A549 (cell line): Measurements from ENCODE around the gene NR1H4. TPM values are rescaled to one million over a fixed set of nuclear protein-coding genes. Genes with fewer than 3 reads are reported as not detected.
A peak's percentile ranks its signal among the peaks of the same experiment; 100 is the strongest.

Experiments used
- ATAC-seq, 2 experiments: fragments of 200-7000 bp in 1 of 2; fragments of >200 bp in 1 of 2; cut with Nextera tagmentation in 1 of 2; cut with Tn5 transposase in 1 of 2; 3 replicates each; pipeline versions ENCODE4 v1.8.0 to v1.9.1; 2018 to 2020; ENCODE audit warnings: mild to moderate bottlenecking in 1 of 2, moderate library complexity in 1 of 2
- CTCF ChIA-PET: fragments of 300-600 bp; sonication (Branson Sonifier 250); formaldehyde crosslinking; extraction: SDS; loops from one replicate; lab custom pipeline; 2021; ENCODE audit warnings: antibody characterized with exemption, inconsistent platforms; lab: Yijun Ruan, JAX
- POLR2A ChIA-PET: fragments of 350-600 bp; formaldehyde crosslinking; extraction: SDS; loops from one replicate; lab custom pipeline; 2021; ENCODE audit warnings: antibody characterized with exemption, inconsistent platforms; lab: Yijun Ruan, JAX
- DNase-seq, 2 experiments: peaks; one replicate each; pipeline versions ENCODE4 v3.0.0 to v3.0.0-alpha.2; 2011 to 2016; ENCODE audit warnings: low read depth in 1 of 2, low spot score in 1 of 2
- FAIRE-seq: peaks from 2 replicates; lab custom pipeline; 2011; peaks lifted over from hg19 to GRCh38; lab: Jason Lieb, UNC
- H3K27ac ChIP-seq, 2 experiments: fragments of >200 bp; sonication (Bioruptor Twin); formaldehyde crosslinking; 3 replicates each; pipeline ENCODE4 v1.5.1; 2016 to 2017
- H3K4me1 ChIP-seq: fragments of >200 bp; sonication (Bioruptor Twin); formaldehyde crosslinking; 3 replicates; pipeline ENCODE4 v1.6.1; 2016
- H3K4me2 ChIP-seq: fragments of >200 bp; sonication (Bioruptor Twin); formaldehyde crosslinking; 3 replicates; pipeline ENCODE4 v1.6.1; 2016
- H3K4me3 ChIP-seq: fragments of >200 bp; sonication (Bioruptor Twin); formaldehyde crosslinking; 3 replicates; pipeline ENCODE4 v1.5.1; 2016
- H3K9me3 ChIP-seq: fragments of >200 bp; sonication (Bioruptor Twin); formaldehyde crosslinking; 3 replicates; pipeline ENCODE4 v1.6.1; 2016
- BHLHE40 ChIP-seq: IDR thresholded peaks from 2 replicates; pipeline ENCODE4 v1.6.1; 2012; ENCODE audit warnings: low read depth, low read length, inconsistent platforms
- CBX2 ChIP-seq: fragments of 200-600 bp; sonication (generic); IDR thresholded peaks from 2 replicates; pipeline ENCODE4 v1.6.1; 2016; ENCODE audit warnings: low read depth, mild to moderate bottlenecking, borderline replicate concordance
- CHD2 ChIP-seq: fragments of 150-350 bp; IDR thresholded peaks from 2 replicates; pipeline ENCODE4 v1.6.1; 2014; ENCODE audit warnings: low read length; ENCODE audit not compliant: partially characterized antibody
- EHF ChIP-seq: fragments of 250-450 bp; sonication (Bioruptor Pico); IDR thresholded peaks from 2 replicates; pipeline ENCODE4 v1.5.0; 2020; ENCODE audit warnings: mild to moderate bottlenecking
- ESRRA ChIP-seq: fragments of 150-350 bp; IDR thresholded peaks from 2 replicates; pipeline ENCODE4 v1.6.1; 2014; ENCODE audit warnings: mild to moderate bottlenecking, low read length, borderline replicate concordance
- FOSB ChIP-seq: fragments of 250-450 bp; sonication (Bioruptor Pico); IDR thresholded peaks from 2 replicates; pipeline ENCODE4 v1.5.0; 2020; ENCODE audit warnings: mild to moderate bottlenecking, moderate library complexity
- HDAC2 ChIP-seq: fragments of 200-600 bp; sonication (generic); IDR thresholded peaks from 2 replicates; pipeline ENCODE4 v1.6.1; 2016
- HOXB13 ChIP-seq: fragments of 250-450 bp; sonication (Bioruptor Pico); IDR thresholded peaks from 2 replicates; pipeline ENCODE4 v1.5.0; 2020; ENCODE audit warnings: low read depth, mild to moderate bottlenecking, moderate library complexity
- HOXB5 ChIP-seq: fragments of 250-450 bp; sonication (Bioruptor Pico); IDR thresholded peaks from 2 replicates; pipeline ENCODE4 v1.5.0; 2020; ENCODE audit warnings: mild to moderate bottlenecking, moderate library complexity
- JUN ChIP-seq, 2 experiments: fragments of >200 bp; sonication (Bioruptor Twin); formaldehyde crosslinking; IDR thresholded peaks; 2 replicates in 1 of 2; 3 replicates in 1 of 2; pipeline ENCODE4 v1.6.1; 2016 to 2017
- JUNB ChIP-seq: fragments of >200 bp; sonication (Bioruptor Twin); formaldehyde crosslinking; IDR thresholded peaks from 2 replicates; pipeline ENCODE4 v1.6.1; 2016
- POLR2A ChIP-seq: IDR thresholded peaks from 2 replicates; pipeline ENCODE4 v1.6.1; 2012; ENCODE audit warnings: mild to moderate bottlenecking, low read length
- POLR2AphosphoS2 ChIP-seq: conservative IDR thresholded peaks from 2 replicates; pipeline ENCODE4 v1.6.1; 2012; ENCODE audit warnings: low read length, improper control_type of control experiment, inconsistent platforms
- RAD21 ChIP-seq, 2 experiments: fragments of >200 bp in 1 of 2; sonication (Bioruptor Twin) in 1 of 2; formaldehyde crosslinking in 1 of 2; IDR thresholded peaks in 1 of 2; conservative IDR thresholded peaks in 1 of 2; 2 replicates in 1 of 2; 3 replicates in 1 of 2; pipeline ENCODE4 v1.6.1; 2012 to 2018; ENCODE audit warnings: inconsistent platforms in 1 of 2
- RARB ChIP-seq: fragments of 250-450 bp; sonication (Bioruptor Pico); IDR thresholded peaks from 2 replicates; pipeline ENCODE4 v1.8.0; 2021; ENCODE audit warnings: mild to moderate bottlenecking, moderate library complexity
- RNF2 ChIP-seq: fragments of 200-600 bp; sonication (generic); IDR thresholded peaks from 2 replicates; pipeline ENCODE4 v1.6.1; 2016; ENCODE audit warnings: low read depth, mild to moderate bottlenecking, antibody characterized with exemption, moderate library complexity, borderline replicate concordance
- SMC3 ChIP-seq: fragments of >200 bp; sonication (Bioruptor Twin); formaldehyde crosslinking; IDR thresholded peaks from 3 replicates; pipeline ENCODE4 v1.6.1; 2018; ENCODE audit warnings: inconsistent platforms
- TFCP2L1 ChIP-seq: fragments of 250-450 bp; sonication (Bioruptor Pico); IDR thresholded peaks from 2 replicates; pipeline ENCODE4 v1.5.0; 2021; ENCODE audit warnings: mild to moderate bottlenecking
- TP53 ChIP-seq: fragments of 250-450 bp; sonication (Bioruptor Pico); IDR thresholded peaks from 2 replicates; pipeline ENCODE4 v1.5.0; 2021; ENCODE audit warnings: mild to moderate bottlenecking, moderate library complexity
- ZC3H11A ChIP-seq: fragments of 450-650 bp; IDR thresholded peaks from 2 replicates; pipeline ENCODE4 v1.6.1; 2014; ENCODE audit warnings: antibody characterized with exemption, mild to moderate bottlenecking
- ZFP36 ChIP-seq: fragments of 450-650 bp; IDR thresholded peaks from 2 replicates; pipeline ENCODE4 v1.6.1; 2014; ENCODE audit warnings: borderline replicate concordance; ENCODE audit not compliant: partially characterized antibody
- ZNF302 ChIP-seq: fragments of 250-450 bp; sonication (Bioruptor Pico); IDR thresholded peaks from 2 replicates; pipeline ENCODE4 v1.9.0; 2021; ENCODE audit warnings: inconsistent platforms, mild to moderate bottlenecking, moderate library complexity
- ZSCAN20 ChIP-seq: fragments of 250-450 bp; sonication (Bioruptor Pico); IDR thresholded peaks from 2 replicates; pipeline ENCODE4 v1.8.0; 2022; ENCODE audit warnings: mild to moderate bottlenecking, moderate library complexity
- WGBS: methylation state at CpG from one replicate; pipeline ENCODE4 v1.1.6; 2017; ENCODE audit errors: missing lambda C conversion rate; 5-methylcytosine and 5-hydroxymethylcytosine counted together
- polyA plus RNA-seq, 4 experiments: library from polyadenylated mRNA; depleted of rRNA in 3 of 4; stranded (reverse); fragments of >200 nt; fragmentation: RNase III in 1 of 4; extraction: RNeasy Plus Mini Kit Qiagen cat#74134 plus additional on column Dnase treatment in 1 of 4; gene quantifications; 2 replicates in 3 of 4; 3 replicates in 1 of 4; pipeline ENCODE4 v1.2.3, GENCODE V29; 2011 to 2017
- TF ChIP-seq, protein P1 (sequence below): IDR thresholded peaks from 2 replicates; pipeline ENCODE4 v1.6.1; 2012
- TF ChIP-seq, protein P2 (sequence below): fragments of >200 bp; sonication (Bioruptor Twin); formaldehyde crosslinking; IDR thresholded peaks from 2 replicates; pipeline ENCODE4 v1.6.1; 2016
- TF ChIP-seq, protein P3 (sequence below): IDR thresholded peaks from 2 replicates; pipeline ENCODE4 v1.6.1; 2012; ENCODE audit warnings: low read depth, borderline replicate concordance
- TF ChIP-seq, protein P4 (sequence below): fragments of >200 bp; sonication (Bioruptor Twin); formaldehyde crosslinking; IDR thresholded peaks from 3 replicates; pipeline ENCODE4 v1.6.1; 2016

NR1H4 gene
- polyA plus RNA-seq, 2 of the 4 experiments (the other 2 are of a cell fraction), result 0.40 to 1.4 TPM

DNA sequence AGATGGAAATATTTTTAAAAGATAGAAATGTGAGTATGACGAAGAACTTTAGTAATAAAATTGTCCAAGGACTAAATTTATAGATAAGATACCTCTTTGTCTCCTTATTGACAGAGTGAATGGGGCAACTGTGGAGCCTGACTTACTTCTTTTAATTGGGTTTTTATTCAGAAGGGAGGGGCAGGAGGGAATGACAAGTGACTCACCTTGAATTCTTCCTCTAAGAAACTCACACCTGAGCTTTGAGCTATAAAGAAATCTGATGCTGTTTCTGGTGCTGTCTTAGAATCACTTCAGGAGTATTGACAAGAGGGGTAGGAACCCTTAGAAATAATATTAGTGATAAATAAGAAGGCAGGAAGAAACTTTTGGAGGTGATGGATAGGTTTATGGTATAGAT is 951 bp downstream of the NR1H4 start:
- WGBS, result 62% methylated on average over 1 of the region's 1 CpG
- Histone ChIP-seq H3K27ac (no peak overlapping the region), H3K9me3 (no peaks in the 10 kb centered on the region), H3K4me2 (peak overlapping the region; percentile 44; the same call in 2 of the 3 replicates), H3K4me3 (no peak overlapping the region), H3K4me1 (peaks cover 30% of the 10 kb centered on the region)
- FAIRE-seq (no peak), DNase-seq (no peak), ATAC-seq (no peak)
- CTCF ChIA-PET, result no interaction called here
- POLR2A ChIA-PET, result no interaction called here
- no peak for TF ChIP-seq POLR2A
- TF ChIP-seq, protein P1, sequence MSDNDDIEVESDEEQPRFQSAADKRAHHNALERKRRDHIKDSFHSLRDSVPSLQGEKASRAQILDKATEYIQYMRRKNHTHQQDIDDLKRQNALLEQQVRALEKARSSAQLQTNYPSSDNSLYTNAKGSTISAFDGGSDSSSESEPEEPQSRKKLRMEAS, result no peak
- TF ChIP-seq ZNF302 (CRISPR knock-in tag), result no peak
- TF ChIP-seq HOXB5 (CRISPR knock-in tag), result no peak
- TF ChIP-seq POLR2AphosphoS2, result no peak

DNA sequence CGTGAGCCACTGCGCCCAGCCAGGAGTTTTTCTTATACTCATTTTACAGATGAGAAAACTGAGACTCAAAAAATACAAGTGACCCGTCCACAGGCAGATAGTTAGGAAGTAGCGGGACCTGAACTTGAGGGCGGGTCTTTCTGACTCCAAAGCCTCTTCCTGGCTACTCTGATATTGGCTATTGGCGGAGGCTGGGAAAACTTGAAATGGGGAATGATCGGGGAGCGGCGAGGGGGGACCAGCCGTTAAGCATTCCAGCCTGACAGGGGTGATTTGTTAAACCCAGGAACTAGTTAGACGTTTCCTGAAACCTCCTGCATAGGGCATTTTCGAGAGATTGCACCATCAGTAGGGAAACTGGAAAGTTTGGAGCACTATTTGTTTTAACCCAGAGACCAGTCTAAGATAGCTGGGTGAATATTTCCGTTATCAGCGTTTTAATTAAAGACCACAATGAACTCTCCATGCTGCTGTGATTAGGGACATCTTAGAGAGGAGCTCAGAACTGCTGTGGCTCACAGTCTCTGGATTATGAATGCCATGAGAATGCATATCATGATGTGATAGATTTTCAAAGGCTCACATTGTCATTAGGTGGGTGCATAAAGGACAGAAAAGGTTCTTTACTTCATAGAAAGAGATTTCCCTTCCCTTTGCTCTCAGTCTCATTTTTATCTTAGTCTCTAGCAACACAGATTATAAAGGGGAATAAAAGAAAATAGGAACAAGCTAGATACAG is 2.5 kb downstream of the NR1H4 start:
- DNase-seq, result no peak
- TF ChIP-seq RNF2, result no peak
- no peak for TF ChIP-seq EHF
- no peak for TF ChIP-seq TP53 (CRISPR knock-in tag)
- no peak for TF ChIP-seq HOXB13 (CRISPR knock-in tag)
- TF ChIP-seq RARB (CRISPR knock-in tag), result no peak
- no peak for TF ChIP-seq CHD2
- no peak for TF ChIP-seq ZFP36
- CTCF ChIA-PET, result no interaction called here
- POLR2A ChIA-PET, result no interaction called here
- FAIRE-seq, result no peak
- no peaks in the 10 kb centered on the region for H3K9me3 ChIP-seq
- H3K4me1 ChIP-seq, result peaks cover 30% of the 10 kb centered on the region
- H3K4me2 ChIP-seq, result no peak overlapping the region
- ATAC-seq, result no peak
- 67% methylated on average over 14 of the region's 14 CpGs for WGBS
- H3K27ac ChIP-seq, result 0 out of 6 replicates have a peak overlapping the region, but pooled peaks of 1 of the 2 experiments have one; percentile 53
- H3K4me3 ChIP-seq, result no peak overlapping the region

DNA sequence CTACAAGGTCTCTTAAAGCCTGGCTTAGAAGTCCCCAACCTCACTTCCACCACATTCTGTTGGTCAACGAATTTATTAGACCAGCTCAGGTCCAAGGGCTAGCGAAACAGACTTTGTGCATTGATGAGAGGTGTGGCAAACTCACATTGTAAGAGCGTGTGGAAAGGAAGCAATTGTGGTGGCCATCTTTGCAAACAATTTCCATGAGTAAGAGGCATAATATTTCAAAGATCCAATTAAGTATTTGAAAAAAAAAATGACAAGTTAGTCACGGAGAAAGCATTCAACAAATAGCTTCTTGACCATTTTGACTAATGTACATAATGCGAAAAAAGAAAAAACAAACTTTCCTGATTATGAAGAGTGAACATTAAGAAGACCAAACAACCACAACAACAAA is 7.4 kb downstream of the NR1H4 start:
- CTCF ChIA-PET, result interaction anchor here (1.8 kb wide), 1 partner anchor 12 kb away, joined by 4 read pairs; no protein-coding TSS in a partner anchor
- Histone ChIP-seq H3K9me3 (no peaks in the 10 kb centered on the region), H3K4me2 (no peak overlapping the region), H3K27ac (no peak overlapping the region), H3K4me1 (no peaks in the 10 kb centered on the region; the same call in 2 of the 3 replicates), H3K4me3 (no peak overlapping the region)
- FAIRE-seq, result no peak
- 58% methylated on average over 5 of the region's 5 CpGs for WGBS
- DNase-seq, result no peak
- ATAC-seq, result no peak
- POLR2A ChIA-PET, result no interaction called here
- TF ChIP-seq JUN (IDR thresholded peaks at IDR 0.05), result no peak
- TF ChIP-seq TFCP2L1 (CRISPR knock-in tag), result no peak
- no peak for TF ChIP-seq JUNB
- TF ChIP-seq, protein P2, sequence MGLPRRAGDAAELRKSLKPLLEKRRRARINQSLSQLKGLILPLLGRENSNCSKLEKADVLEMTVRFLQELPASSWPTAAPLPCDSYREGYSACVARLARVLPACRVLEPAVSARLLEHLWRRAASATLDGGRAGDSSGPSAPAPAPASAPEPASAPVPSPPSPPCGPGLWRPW, result no peak
- TF ChIP-seq RAD21 (conservative IDR thresholded peaks at IDR 0.05 in 1 of 2, IDR thresholded peaks at IDR 0.05 in 1 of 2), result no peak
- TF ChIP-seq ZC3H11A, result no peak
- TF ChIP-seq, protein P3, sequence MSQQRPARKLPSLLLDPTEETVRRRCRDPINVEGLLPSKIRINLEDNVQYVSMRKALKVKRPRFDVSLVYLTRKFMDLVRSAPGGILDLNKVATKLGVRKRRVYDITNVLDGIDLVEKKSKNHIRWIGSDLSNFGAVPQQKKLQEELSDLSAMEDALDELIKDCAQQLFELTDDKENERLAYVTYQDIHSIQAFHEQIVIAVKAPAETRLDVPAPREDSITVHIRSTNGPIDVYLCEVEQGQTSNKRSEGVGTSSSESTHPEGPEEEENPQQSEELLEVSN, result no peak

DNA sequence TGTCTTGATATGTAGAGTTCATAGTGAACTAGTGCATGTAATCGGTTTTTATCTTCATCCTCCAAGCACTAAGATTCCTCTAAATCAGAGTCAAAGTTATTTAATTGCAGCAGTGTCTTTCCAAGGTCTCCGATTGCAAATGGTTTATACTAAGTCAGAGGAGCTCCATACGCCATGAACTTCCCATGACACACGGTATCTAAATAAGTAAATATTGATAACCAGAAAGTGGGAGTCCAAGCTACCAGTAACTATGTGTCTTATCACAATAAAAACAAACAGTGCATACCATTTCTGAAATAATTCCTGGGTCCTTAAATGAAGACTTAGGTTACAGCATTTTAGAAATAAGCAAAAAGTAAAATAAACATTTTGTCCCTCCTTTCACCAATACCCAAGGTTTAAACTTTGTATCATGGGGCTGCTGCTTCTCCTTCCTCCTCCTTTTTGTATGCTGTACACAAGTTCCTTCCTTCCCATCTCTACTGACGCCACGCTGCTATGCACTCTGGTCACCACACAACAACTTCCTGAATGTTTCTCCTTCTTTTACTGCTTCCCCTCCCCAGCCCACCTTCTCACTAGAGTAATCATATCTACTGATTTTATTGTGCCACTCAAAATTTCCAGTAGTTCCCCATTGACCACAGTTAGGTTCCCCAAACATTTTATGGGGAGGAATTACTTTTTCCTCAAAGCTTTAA is 10.7 kb downstream of the NR1H4 start:
- Histone ChIP-seq H3K27ac (no peak overlapping the region), H3K9me3 (no peaks in the 10 kb centered on the region), H3K4me3 (no peak overlapping the region), H3K4me2 (no peak overlapping the region), H3K4me1 (no peaks in the 10 kb centered on the region)
- FAIRE-seq (no peak), DNase-seq (no peak), ATAC-seq (no peak)
- WGBS, result 39% methylated on average over 6 of the region's 6 CpGs
- POLR2A ChIA-PET, result no interaction called here
- CTCF ChIA-PET, result no interaction called here
- TF ChIP-seq BHLHE40 (no peak), ESRRA (no peak), HDAC2 (no peak), HOXB5 (CRISPR knock-in tag) (no peak), SMC3 (no peak), ZSCAN20 (CRISPR knock-in tag) (no peak), CBX2 (no peak), POLR2AphosphoS2 (no peak), FOSB (no peak)
- TF ChIP-seq, protein P4, sequence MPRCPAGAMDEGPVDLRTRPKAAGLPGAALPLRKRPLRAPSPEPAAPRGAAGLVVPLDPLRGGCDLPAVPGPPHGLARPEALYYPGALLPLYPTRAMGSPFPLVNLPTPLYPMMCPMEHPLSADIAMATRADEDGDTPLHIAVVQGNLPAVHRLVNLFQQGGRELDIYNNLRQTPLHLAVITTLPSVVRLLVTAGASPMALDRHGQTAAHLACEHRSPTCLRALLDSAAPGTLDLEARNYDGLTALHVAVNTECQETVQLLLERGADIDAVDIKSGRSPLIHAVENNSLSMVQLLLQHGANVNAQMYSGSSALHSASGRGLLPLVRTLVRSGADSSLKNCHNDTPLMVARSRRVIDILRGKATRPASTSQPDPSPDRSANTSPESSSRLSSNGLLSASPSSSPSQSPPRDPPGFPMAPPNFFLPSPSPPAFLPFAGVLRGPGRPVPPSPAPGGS, result no peak
- TF ChIP-seq, protein P3, result no peak
- TF ChIP-seq, protein P1, result no peak
